ENCODE data around the gene MTHFD1L.
"Not testable (repeated sequence)": the region's sequence is repeated elsewhere in the genome, so short reads cannot be mapped to it uniquely, and the experiment has no call there.

Gene MTHFD1L

GRCh38 chr6:151070631-151071051 lies 205.1 kb downstream of the MTHFD1L start:
- DNase-seq, result no peak

GRCh38 chr6:151071295-151071694 lies 205.8 kb downstream of the MTHFD1L start:
- no peak for DNase-seq

GRCh38 chr6:151073146-151073545 lies 207.6 kb downstream of the MTHFD1L start:
- no peak for DNase-seq

- DNase-seq, result no peak
Measured at GRCh38 chr6:151073701-151074100, 208.2 kb downstream of the MTHFD1L start.

GRCh38 chr6:151075005-151075404 lies 209.5 kb downstream of the MTHFD1L start:
- no peak for DNase-seq

- no peak for DNase-seq
Measured at GRCh38 chr6:151075527-151075926, 210.0 kb downstream of the MTHFD1L start.

- no peak for DNase-seq
Measured at GRCh38 chr6:151075930-151076555, 210.5 kb downstream of the MTHFD1L start.

- DNase-seq, result no peak
Measured at GRCh38 chr6:151078655-151079054, 213.2 kb downstream of the MTHFD1L start.

GRCh38 chr6:151081656-151082055 lies 216.2 kb downstream of the MTHFD1L start:
- no peak for DNase-seq

- DNase-seq, result no peak
Measured at GRCh38 chr6:151082079-151082478, 216.6 kb downstream of the MTHFD1L start.

GRCh38 chr6:151084275-151084674 lies 218.8 kb downstream of the MTHFD1L start:
- no peak for DNase-seq

- DNase-seq, result not testable (repeated sequence)
Measured at GRCh38 chr6:151087055-151087454, 221.6 kb downstream of the MTHFD1L start.

- DNase-seq, result no peak
Measured at GRCh38 chr6:151087861-151088598, 222.5 kb downstream of the MTHFD1L start.

GRCh38 chr6:151088599-151088935 lies 223.1 kb downstream of the MTHFD1L start:
- DNase-seq, result no peak

- DNase-seq, result no peak
Measured at GRCh38 chr6:151088963-151089362, 223.5 kb downstream of the MTHFD1L start.

GRCh38 chr6:151089978-151090377 lies 224.5 kb downstream of the MTHFD1L start:
- peak; percentile 79 to 94 for DNase-seq

- no peak for DNase-seq
Measured at GRCh38 chr6:151091571-151091970, 226.1 kb downstream of the MTHFD1L start.

GRCh38 chr6:151092591-151092990 lies 227.1 kb downstream of the MTHFD1L start:
- no peak for DNase-seq

- DNase-seq, result no peak
Measured at GRCh38 chr6:151093706-151094105, 228.2 kb downstream of the MTHFD1L start.

GRCh38 chr6:151095538-151096254 lies 230.2 kb downstream of the MTHFD1L start:
- DNase-seq, result no peak

- DNase-seq, result no peak
Measured at GRCh38 chr6:151096255-151096612, 230.7 kb downstream of the MTHFD1L start.

GRCh38 chr6:151096691-151097606 lies 231.4 kb downstream of the MTHFD1L start:
- no peak for DNase-seq

- DNase-seq, result no peak
Measured at GRCh38 chr6:151098166-151098565, 232.7 kb downstream of the MTHFD1L start.
